ENCODE measurements around the gene CSF3R.

CSF3R gene

DNA sequence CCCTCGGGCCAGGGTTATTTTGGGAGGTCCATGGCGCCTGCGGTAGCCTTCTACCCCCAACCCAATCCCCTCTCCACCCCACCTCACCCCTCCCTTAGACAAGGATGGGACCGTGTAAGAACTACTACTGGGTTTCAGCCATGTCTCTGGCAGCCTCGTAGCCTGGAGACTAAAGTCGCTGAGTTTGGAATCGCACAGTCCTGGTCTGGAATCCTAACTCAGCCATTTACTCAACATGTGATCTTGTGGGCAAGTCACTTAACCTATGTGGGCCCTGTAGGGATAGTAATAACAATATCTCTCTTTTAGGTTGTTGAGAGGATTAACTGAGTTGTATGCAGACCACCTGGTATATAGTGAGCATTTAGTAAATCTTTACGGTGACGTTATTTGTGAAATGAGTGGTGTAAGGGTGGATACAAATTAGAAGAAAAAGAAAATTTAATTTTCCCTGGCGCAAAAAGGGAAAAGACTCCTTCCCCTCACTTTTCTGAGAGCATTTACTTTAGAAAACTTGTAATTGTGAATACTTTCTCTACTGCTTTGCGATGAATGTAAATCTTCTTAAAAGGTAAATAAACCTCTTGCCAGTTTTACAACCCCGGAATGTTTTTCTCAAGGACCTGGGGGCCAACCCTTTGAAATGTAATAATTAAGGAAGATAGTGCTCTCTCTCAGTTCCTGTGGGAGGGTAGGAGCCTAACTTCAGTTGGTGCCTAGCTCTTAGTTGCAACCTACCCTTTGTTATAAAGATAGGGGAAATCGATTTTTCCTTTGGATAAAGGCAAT is 17.9 kb downstream of the CSF3R start:
- H3K4me3 ChIP-seq (ENCODE audit: low read depth, low read length): peak overlapping the region; percentile 67
- TF ChIP-seq, protein P1, sequence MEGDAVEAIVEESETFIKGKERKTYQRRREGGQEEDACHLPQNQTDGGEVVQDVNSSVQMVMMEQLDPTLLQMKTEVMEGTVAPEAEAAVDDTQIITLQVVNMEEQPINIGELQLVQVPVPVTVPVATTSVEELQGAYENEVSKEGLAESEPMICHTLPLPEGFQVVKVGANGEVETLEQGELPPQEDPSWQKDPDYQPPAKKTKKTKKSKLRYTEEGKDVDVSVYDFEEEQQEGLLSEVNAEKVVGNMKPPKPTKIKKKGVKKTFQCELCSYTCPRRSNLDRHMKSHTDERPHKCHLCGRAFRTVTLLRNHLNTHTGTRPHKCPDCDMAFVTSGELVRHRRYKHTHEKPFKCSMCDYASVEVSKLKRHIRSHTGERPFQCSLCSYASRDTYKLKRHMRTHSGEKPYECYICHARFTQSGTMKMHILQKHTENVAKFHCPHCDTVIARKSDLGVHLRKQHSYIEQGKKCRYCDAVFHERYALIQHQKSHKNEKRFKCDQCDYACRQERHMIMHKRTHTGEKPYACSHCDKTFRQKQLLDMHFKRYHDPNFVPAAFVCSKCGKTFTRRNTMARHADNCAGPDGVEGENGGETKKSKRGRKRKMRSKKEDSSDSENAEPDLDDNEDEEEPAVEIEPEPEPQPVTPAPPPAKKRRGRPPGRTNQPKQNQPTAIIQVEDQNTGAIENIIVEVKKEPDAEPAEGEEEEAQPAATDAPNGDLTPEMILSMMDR (IDR thresholded peaks at IDR 0.05; ENCODE audit: borderline replicate concordance, insufficient read depth, low read depth, low read length): no peak

DNA sequence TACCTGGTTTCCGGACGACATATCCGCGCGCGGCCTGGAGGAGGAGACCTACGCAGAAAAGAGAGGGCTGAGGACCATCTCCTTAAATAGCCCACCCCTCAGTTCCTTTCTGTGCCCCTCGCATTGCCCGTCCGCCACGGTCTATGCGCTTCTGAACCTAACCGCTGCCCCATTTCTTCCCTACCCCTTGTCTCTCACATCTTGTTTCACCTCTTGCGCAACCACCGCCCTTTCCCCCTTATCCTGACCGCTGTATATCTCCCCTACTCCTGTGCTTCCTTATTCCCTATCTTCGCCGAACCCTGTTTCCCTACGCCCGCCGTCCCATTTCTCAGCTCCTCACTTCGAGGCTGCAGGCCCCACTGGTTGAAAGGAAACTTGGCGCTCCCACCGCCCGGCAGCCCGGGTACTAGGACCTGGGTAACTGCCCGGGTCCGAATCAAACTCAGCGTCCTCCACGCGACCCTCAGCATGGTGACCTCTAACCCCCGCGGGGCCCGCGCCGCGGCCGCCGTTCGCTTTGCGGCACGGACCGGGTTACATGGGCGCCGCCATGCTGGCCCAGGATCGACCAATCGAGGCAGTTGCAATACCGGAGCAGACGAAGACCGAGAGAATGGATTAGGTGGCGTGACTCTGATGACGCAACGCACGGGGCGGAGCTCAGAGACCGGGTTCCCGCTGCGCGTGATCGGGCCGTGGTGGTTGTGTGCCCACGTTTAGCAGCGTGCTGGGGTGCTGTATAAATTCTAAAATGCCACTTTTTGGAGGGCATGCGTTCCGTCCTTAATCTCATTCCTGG is 18.7 kb downstream of the CSF3R start, which contains the start of gene MRPS15:
Gene MRPS15 (minus strand): TSS at position 582 of the 802 bp plus-strand sequence. CDS start 109 bp downstream, at position 473.
- peak within 1 kb of the TSS; percentile 67 for H3K4me3 ChIP-seq (ENCODE audit: low read depth, low read length)
- TF ChIP-seq, protein P1 (IDR thresholded peaks at IDR 0.05; ENCODE audit: borderline replicate concordance, insufficient read depth, low read depth, low read length): no peak

DNA sequence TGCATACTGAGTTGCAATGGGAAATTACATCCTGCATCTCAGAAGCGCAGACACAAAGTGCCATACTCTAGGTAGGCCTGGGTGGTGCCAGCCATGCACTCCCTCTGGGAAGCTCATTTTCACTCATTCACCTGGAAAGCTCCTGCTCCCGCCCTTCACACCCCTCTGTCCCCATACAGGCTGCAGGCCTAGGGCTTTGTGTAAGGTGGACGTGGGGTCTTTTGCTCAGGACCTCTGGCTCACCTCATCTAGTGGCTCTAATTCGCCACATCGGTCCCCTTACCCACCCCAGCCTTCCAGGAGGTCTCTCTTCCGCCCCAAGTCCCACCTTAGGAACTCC is 19.3 kb downstream of the CSF3R start:
- TF ChIP-seq, protein P1 (IDR thresholded peaks at IDR 0.05; ENCODE audit: borderline replicate concordance, insufficient read depth, low read depth, low read length): no peak
- H3K4me3 ChIP-seq (ENCODE audit: low read depth, low read length): peak overlapping the region; percentile 67

DNA sequence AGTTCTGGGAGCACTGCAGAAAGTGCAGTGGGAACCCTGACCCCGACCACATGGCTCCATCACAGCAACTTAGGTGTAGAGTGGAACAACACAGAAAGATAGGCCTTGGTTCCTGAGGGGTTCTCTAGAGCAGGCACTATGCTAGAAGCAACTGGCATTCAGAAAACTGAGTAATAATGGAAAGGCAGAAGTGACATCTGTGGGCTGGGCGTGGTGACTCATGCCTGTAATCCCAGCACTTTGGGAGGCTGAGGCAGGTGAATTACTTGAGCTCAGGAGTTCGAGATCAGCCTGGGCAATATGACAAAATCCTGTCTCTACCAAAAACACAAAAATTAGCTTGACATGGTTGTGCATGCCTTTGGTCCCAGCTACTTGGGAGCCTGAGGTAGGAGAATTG is 23.8 kb downstream of the CSF3R start:
- TF ChIP-seq, protein P1 (IDR thresholded peaks at IDR 0.05; ENCODE audit: borderline replicate concordance, insufficient read depth, low read depth, low read length): no peak
- H3K4me3 ChIP-seq (ENCODE audit: low read depth, low read length): no peak overlapping the region

DNA sequence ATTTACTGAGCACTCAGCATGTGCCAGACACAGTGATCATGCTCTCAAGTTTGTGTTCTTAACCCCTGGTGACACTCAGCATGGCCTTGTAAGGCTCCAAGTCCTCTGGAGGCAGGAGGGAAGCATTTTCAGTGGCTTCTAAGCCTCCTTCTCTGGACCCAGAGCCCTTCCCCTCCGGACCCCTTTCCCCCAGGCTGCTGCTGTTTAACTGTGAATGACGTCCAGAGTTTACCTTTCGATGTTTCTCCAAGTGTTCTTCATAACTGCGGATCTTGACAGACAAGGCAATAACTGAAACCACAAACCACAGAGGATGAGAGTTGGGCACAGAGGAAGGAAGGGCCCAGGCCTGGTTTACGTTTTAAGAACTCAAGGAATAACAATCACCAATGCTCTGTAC is 25.0 kb downstream of the CSF3R start:
- H3K4me3 ChIP-seq (ENCODE audit: low read depth, low read length): no peak overlapping the region
- TF ChIP-seq, protein P1 (IDR thresholded peaks at IDR 0.05; ENCODE audit: borderline replicate concordance, insufficient read depth, low read depth, low read length): no peak

DNA sequence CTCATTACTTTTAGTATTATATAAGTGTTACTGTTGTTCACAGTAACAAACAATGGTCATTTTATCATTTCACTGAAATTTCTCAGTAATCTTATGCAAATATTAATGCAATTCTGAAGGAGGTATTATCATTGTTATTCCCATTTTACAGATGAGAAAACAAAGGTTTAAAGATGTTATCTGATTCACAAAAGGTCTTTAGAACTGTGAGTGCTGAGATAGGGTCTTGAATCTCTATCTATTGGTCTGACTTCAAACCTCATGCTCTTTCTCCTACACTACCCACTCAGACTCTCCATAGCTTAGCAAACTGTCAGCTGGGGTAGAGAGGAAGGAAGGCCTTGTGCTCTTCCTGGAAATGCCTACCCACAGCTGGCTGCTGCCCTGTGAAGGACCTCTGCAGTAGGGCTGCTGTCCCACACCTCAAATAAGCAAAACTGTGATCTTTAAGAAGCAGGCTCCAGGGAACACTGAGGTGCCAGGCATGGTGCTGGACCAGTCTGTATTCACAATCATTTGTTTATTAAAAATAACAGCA is 26.3 kb downstream of the CSF3R start:
- TF ChIP-seq, protein P1 (IDR thresholded peaks at IDR 0.05; ENCODE audit: borderline replicate concordance, insufficient read depth, low read depth, low read length): no peak
- no peak overlapping the region for H3K4me3 ChIP-seq (ENCODE audit: low read depth, low read length)

All from GM12875 (cell line).